GM12874 (cell line): ENCODE measurements around the gene NCKAP1.
A peak's percentile ranks its signal among the peaks of the same experiment; 100 is the strongest.

Experiments
- TF ChIP-seq, protein P1 (sequence below): IDR thresholded peaks from 2 replicates; pipeline ENCODE4 v1.5.1; 2011; ENCODE audit warnings: low read depth, mild to moderate bottlenecking, control low read depth, low read length, moderate library complexity; ENCODE audit not compliant: insufficient read depth

The NCKAP1 gene

DNA sequence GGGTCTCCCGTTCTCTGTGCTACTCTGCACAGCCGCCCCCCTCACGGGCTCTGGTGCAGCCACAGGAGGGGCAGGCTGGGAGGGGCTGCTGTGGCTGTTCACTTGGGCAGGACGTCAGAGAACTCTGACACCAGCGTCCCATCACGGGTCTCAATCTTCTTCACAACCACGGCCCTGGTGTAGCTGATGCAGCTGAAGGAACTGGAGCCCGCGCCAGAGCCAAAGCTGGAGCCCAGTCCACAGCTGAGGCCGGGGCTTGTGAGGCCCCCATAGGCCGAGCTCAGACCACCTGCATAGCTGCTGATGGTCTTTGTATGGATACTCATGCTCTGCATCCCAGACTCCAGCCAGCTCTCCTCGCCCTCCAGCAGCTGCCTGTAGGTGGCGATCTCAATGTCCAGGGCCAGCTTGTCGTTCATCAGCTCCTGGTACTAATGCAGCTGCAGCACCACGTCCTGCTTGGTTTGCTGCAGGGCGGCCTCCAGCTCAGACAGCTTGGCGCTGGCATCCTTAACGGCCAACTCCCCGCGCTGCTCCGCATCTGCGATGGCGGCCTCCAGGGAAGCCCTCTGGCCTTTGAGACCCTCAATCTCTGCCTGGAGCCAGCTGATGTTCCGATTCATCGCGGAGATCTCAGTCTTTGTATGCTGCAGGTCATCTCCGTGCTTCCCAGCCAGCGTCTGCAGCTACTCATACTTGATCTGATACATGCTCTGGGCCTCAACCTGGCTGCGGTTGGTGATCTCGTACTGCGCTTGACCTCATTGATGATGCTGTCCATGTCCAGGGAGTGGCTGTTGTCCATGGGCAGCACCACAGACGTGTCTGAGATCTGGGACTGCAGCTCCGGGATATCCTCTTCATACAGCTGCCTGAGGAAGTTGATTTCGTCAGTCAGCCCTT lies 32.9 kb upstream of the NCKAP1 start:
- TF ChIP-seq, protein P1, sequence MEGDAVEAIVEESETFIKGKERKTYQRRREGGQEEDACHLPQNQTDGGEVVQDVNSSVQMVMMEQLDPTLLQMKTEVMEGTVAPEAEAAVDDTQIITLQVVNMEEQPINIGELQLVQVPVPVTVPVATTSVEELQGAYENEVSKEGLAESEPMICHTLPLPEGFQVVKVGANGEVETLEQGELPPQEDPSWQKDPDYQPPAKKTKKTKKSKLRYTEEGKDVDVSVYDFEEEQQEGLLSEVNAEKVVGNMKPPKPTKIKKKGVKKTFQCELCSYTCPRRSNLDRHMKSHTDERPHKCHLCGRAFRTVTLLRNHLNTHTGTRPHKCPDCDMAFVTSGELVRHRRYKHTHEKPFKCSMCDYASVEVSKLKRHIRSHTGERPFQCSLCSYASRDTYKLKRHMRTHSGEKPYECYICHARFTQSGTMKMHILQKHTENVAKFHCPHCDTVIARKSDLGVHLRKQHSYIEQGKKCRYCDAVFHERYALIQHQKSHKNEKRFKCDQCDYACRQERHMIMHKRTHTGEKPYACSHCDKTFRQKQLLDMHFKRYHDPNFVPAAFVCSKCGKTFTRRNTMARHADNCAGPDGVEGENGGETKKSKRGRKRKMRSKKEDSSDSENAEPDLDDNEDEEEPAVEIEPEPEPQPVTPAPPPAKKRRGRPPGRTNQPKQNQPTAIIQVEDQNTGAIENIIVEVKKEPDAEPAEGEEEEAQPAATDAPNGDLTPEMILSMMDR = peak; percentile 51

DNA sequence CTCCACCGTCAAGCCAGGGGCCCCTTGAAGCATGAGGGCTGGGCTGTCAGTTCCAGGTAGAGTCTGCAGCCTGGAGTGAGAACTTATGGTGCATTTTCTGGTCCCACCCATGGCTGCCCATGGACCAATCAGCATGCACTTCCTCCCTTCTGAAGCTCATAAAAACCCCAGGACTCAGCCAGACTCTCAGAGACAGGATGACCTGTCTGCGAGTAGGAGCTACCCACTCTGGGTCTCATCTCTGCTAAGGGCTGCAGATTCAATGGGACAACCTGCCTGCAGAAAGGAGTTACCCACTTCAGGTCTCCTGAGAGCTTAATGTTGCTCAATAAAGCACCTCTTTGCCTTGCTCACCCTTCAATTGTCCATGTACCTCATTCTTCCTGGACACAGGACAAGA lies 30.9 kb upstream of the NCKAP1 start:
- TF ChIP-seq, protein P1 = no peak

DNA sequence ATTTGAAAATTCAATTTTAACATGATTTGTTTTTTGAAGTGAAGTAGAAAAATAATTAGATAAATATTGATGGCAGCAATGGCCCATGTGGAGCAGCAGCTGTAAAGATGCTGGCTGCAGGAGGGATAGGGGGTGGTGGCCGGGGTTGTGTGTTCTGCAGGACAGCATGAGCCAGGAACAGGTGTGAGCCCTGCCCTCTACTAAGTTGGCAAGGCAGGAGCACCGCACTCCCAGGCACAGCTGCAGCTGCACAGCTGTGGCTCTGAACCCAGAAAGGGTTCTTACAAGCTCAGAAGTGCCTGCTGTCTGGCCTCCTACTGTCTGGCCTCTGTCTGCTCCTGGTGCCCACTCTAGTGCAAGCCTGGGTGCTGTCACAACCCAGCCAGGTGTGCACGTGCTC lies 30.3 kb upstream of the NCKAP1 start:
- TF ChIP-seq, protein P1 = no peak

DNA sequence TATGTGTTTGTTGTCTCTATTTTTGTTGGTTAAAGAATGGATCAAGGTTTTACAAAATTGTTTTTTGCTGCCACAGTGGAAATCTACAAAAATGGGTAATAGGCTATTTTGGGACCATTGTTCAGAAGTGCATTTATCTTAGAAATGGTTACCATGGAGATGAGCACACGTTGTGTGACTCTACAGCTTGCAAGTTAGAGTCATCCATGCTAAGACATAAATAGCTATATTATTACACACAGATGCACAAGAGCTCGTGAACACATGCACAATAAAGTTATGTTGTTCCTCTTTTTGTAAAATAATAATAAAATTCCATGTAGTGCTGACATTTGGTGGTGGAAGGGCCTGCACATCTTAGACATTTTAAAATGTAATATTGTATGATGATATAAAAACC lies 24.8 kb upstream of the NCKAP1 start:
- TF ChIP-seq, protein P1 = no peak

DNA sequence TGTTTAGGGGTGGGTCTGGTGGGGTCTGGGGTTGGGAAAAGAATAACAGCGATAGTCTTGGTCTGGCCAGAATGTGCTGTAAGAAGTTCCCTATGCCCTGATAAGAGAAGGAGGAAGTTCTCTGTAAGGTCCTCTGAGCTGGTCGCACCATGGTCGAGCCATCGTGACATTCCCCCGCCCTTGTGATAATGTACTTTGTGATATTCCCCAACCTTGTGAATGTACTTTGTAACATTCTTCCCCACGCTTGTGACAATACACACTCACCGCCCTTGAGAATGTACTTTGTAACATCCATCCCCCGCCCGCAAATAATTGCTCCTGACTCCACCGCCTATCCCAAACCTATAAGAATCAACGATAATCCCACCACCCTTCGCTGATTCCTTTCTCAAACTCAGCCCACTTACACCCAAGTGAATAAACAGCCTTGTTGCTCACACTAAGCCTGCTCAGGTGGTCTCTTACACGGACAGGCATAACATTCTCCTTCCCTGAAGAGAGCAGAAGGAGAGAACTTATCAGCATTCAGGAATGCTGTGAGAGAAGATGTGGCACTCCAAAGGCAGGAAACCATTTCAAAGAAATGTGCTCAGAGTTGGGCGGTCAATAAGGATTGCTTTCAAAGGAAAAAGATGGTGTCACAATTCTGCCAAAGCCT lies 22.4 kb upstream of the NCKAP1 start:
- TF ChIP-seq, protein P1 = no peak

DNA sequence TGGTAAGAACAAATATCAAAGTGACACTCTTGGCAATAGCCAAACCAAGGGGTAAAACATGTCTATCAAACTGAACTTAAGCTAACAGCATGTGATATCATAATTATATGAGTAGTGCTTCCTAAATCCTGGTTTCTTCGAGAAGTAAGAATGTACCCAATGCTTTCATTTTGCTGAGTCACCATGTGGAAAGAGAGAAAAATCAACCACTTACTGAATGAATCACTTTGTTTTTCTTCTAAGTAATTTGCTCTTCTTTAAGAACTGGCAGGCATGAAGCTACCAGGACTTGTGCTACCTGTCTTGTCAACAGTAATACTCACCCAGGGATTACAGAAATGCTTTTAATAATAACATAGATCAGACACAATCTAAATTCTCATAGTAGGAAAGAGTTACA lies 21.3 kb upstream of the NCKAP1 start:
- TF ChIP-seq, protein P1 = no peak

DNA sequence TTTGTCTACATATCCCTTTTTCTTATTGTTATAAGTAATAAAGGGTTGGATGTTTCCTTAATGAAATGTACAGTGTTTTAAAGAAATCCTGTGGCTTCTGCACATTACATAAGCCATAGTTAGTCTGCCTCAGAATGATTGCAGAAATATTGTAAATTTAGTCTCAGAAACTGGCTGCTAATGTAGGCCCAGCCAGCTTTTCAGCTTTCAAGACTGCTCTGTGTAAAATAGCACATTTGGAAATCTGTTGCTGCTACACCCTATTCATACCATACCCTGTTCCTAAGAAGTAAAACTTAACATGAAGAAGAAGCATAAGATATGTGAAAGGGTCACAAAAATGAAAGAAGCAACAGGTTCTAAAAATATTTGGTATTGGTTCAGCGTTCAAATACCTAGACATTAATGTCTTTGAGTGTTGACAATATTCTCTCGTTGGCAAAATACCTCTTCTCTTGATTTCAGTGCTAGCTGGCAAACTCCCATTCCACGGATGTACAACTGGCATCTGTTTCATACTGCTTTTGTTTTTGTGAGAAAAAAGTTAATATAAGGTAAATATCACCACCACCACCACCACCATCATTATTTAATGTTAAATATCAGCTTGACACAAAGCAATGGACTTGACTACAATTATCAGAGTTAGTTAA lies 19.2 kb upstream of the NCKAP1 start:
- TF ChIP-seq, protein P1 = no peak
